MM.1S (cell line): ENCODE measurements around the gene PHLDB3.

ENCODE experiments used
- DNase-seq: peaks from one replicate; pipeline ENCODE4 v3.0.0-alpha.2; 2015
- H2AFZ ChIP-seq: fragments of 300-600 bp; sonication (generic); 2 replicates; pipeline ENCODE4 v1.6.0; 2016; ENCODE audit warnings: antibody characterized with exemption, low read length
- H3F3A ChIP-seq: fragments of 300-600 bp; sonication (generic); 2 replicates; pipeline ENCODE4 v1.6.1; 2016; ENCODE audit warnings: mild to moderate bottlenecking, antibody characterized with exemption, low read length, moderate library complexity, mixed read lengths; ENCODE audit not compliant: insufficient read depth
- H3K27ac ChIP-seq: fragments of 300-600 bp; sonication (generic); 2 replicates; pipeline ENCODE4 v1.5.1; 2016; ENCODE audit warnings: mild to moderate bottlenecking, low read length
- H3K27me3 ChIP-seq: fragments of 300-600 bp; sonication (generic); replicated peaks from 2 replicates; pipeline ENCODE4 v1.6.0; 2016; ENCODE audit warnings: low read length; ENCODE audit not compliant: insufficient read depth
- H3K36me3 ChIP-seq: fragments of 300-600 bp; sonication (generic); replicated peaks from 2 replicates; pipeline ENCODE4 v1.6.1; 2016; ENCODE audit warnings: mild to moderate bottlenecking, low read length, mixed read lengths; ENCODE audit not compliant: insufficient read depth
- H3K4me1 ChIP-seq: fragments of 300-600 bp; sonication (generic); 2 replicates; pipeline ENCODE4 v1.6.1; 2016; ENCODE audit warnings: low read length, mixed read lengths
- H3K4me2 ChIP-seq: fragments of 300-600 bp; sonication (generic); 2 replicates; pipeline ENCODE4 v1.6.0; 2016; ENCODE audit warnings: low read depth, low read length
- H3K4me3 ChIP-seq: fragments of 300-600 bp; sonication (generic); 2 replicates; pipeline ENCODE4 v1.5.1; 2016; ENCODE audit warnings: low read length, mixed read lengths
- H3K79me2 ChIP-seq: fragments of 300-600 bp; sonication (generic); 2 replicates; pipeline ENCODE4 v1.6.1; 2016; ENCODE audit warnings: mixed run types, low read length, mixed read lengths
- H3K9ac ChIP-seq: fragments of 300-600 bp; sonication (generic); 2 replicates; pipeline ENCODE4 v1.6.1; 2016; ENCODE audit warnings: low read length, mixed read lengths
- H3K9me2 ChIP-seq: fragments of 300-600 bp; sonication (generic); replicated peaks from 2 replicates; pipeline ENCODE4 v1.6.1; 2016; ENCODE audit warnings: mild to moderate bottlenecking, low read length, mixed read lengths; ENCODE audit not compliant: insufficient read depth
- H3K9me3 ChIP-seq: fragments of 300-600 bp; sonication (generic); replicated peaks from 2 replicates; pipeline ENCODE4 v1.6.1; 2016; ENCODE audit warnings: mild to moderate bottlenecking, low read length, mixed read lengths; ENCODE audit not compliant: insufficient read depth
- H4K20me1 ChIP-seq: fragments of 300-600 bp; sonication (generic); 2 replicates; pipeline ENCODE4 v1.6.1; 2016; ENCODE audit warnings: mild to moderate bottlenecking, low read length, moderate library complexity, mixed read lengths; ENCODE audit not compliant: insufficient read depth
- CTCF ChIP-seq: fragments of 300-600 bp; sonication (generic); IDR thresholded peaks from 2 replicates; pipeline ENCODE4 v1.5.1; 2016; ENCODE audit warnings: antibody characterized with exemption, low read length, mixed read lengths
- EZH2 ChIP-seq: fragments of 300-600 bp; sonication (generic); optimal IDR thresholded peaks from 2 replicates; pipeline ENCODE3; 2017; ENCODE audit warnings: low read depth, mild to moderate bottlenecking, antibody characterized with exemption, low read length, mixed read lengths
- EZH2phosphoT487 ChIP-seq: fragments of 300-600 bp; sonication (generic); IDR thresholded peaks from 2 replicates; pipeline ENCODE4 v1.6.1; 2018; ENCODE audit warnings: antibody characterized with exemption, low read length

The PHLDB3 gene

DNA sequence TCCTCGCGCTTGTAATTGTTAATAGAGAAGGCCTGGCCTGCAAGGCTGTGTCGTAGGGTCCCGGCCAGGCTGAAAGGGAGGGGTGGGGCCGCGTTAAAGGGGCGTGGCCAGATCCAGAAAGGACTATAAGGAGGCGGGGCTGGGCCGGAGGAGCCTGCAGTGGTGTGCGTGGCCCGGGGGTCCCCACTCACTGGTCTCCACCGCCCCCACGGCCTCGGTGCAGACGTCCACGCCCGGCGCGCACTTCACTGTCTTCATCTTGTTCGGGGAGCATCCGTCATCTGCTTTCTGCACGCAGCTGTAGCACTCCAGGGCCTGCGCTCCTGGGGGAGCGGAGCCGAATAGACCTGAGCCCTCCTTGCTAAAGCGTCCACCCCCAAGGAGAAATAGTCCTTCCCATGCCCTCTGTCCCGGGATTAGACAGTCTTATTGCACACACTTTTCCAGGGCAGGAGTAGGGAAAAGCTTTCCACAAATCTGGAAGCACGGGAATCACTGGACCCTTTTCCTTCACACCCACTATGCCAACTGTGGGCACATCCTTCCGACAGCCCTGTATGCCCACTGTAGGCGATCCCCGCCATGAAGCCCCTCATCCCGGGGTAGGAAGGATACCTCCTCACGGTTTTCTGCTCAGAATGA is 40.3 kb downstream of the PHLDB3 start:
- no peaks in the 10 kb centered on the region for H3K79me2 ChIP-seq
- peaks cover 8% of the 10 kb centered on the region; the same call in 1 of the 2 replicates for H3K4me1 ChIP-seq
- peak overlapping the region; percentile 87 for H3K4me3 ChIP-seq
- H3K9ac ChIP-seq = peak overlapping the region; percentile 40; the same call in 1 of the 2 replicates
- H3K9me3 ChIP-seq = no peaks in the 10 kb centered on the region
- peak; percentile 51 for DNase-seq
- no peak overlapping the region for H3K27ac ChIP-seq
- no peaks in the 10 kb centered on the region for H4K20me1 ChIP-seq
- peak overlapping the region; percentile 88 for H3K4me2 ChIP-seq
- H3K36me3 ChIP-seq = no peaks in the 10 kb centered on the region
- no peaks in the 10 kb centered on the region for H3K9me2 ChIP-seq
- TF ChIP-seq EZH2phosphoT487 = no peak
- TF ChIP-seq CTCF = no peak
- no peak for TF ChIP-seq EZH2
- peaks cover 27% of the 10 kb centered on the region for H3K27me3 ChIP-seq
- H3F3A ChIP-seq = no peaks in the 10 kb centered on the region
- H2AFZ ChIP-seq = peak overlapping the region; percentile 91

DNA sequence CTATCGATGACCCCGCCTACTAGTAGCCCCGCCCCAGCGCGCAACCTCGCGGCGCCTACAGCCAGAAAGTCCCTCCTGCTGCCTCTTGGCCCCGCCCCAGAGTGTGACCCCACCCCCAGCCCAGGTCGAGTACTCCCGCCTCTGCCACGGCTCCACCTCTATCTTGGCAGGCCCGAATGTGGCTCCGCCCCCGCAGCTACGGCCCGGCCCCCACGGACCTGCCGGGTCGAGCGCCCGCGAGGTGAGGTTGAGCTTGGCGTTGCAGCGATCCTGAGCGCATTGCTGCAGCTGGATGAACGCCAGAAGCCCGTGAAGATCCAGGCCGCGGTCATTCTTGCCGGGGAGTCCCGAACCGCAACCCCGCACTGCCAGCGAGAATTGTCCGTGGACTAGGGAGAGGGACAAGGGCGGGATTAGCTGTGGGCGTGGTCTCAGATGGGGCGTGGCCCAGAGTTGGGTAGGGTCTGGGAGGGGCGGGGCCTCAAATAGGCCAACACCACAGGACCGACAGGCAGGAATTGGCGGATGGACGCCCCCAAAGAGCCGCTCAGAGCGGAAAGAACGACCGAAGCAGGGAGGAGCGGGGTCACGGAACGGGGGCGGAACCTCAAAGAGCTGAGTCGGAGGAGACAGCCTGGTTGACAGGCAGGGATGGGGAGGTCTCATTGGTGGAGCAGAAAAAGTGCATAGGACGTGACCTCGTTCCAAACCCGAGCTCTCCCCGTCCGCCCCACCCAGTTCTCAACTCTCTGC is 41.0 kb downstream of the PHLDB3 start:
- H3K36me3 ChIP-seq = no peaks in the 10 kb centered on the region
- no peaks in the 10 kb centered on the region for H3K9me3 ChIP-seq
- H3K4me1 ChIP-seq = peaks cover 8% of the 10 kb centered on the region; the same call in 1 of the 2 replicates
- peak overlapping the region; percentile 88 for H3K4me2 ChIP-seq
- H3K9ac ChIP-seq = peak overlapping the region; percentile 40; the same call in 1 of the 2 replicates
- no peaks in the 10 kb centered on the region for H3K79me2 ChIP-seq
- H4K20me1 ChIP-seq = no peaks in the 10 kb centered on the region
- peak overlapping the region; percentile 91 for H2AFZ ChIP-seq
- H3K9me2 ChIP-seq = no peaks in the 10 kb centered on the region
- peaks cover 27% of the 10 kb centered on the region for H3K27me3 ChIP-seq
- peak; percentile 94 for DNase-seq
- no peak overlapping the region for H3K27ac ChIP-seq
- H3F3A ChIP-seq = no peaks in the 10 kb centered on the region
- H3K4me3 ChIP-seq = peak overlapping the region; percentile 87
- TF ChIP-seq CTCF (no peak), EZH2 (no peak), EZH2phosphoT487 (no peak)

GRCh38 chr19:43462785-43463380 is 41.7 kb downstream of the PHLDB3 start:
- H3K9ac ChIP-seq = no peak overlapping the region
- no peaks in the 10 kb centered on the region for H3F3A ChIP-seq
- peak overlapping the region; percentile 44 for H3K4me3 ChIP-seq
- H4K20me1 ChIP-seq = no peaks in the 10 kb centered on the region
- DNase-seq = no peak
- H3K9me3 ChIP-seq = no peaks in the 10 kb centered on the region
- H2AFZ ChIP-seq = peak overlapping the region; percentile 70
- TF ChIP-seq EZH2phosphoT487 (no peak), EZH2 (no peak), CTCF (no peak)
- no peak overlapping the region for H3K27ac ChIP-seq
- H3K79me2 ChIP-seq = no peaks in the 10 kb centered on the region
- peaks cover 27% of the 10 kb centered on the region for H3K27me3 ChIP-seq
- peaks cover 8% of the 10 kb centered on the region; the same call in 1 of the 2 replicates for H3K4me1 ChIP-seq
- H3K4me2 ChIP-seq = peak overlapping the region; percentile 79
- H3K9me2 ChIP-seq = no peaks in the 10 kb centered on the region
- no peaks in the 10 kb centered on the region for H3K36me3 ChIP-seq
